ENCODE results near the gene SH2B3. TPM values are rescaled to one million over a fixed set of nuclear protein-coding genes. Genes with fewer than 3 reads are reported as not detected.

SH2B3 gene
- total RNA-seq, 1 donor from 2014 or later = 7.6 TPM

DNA sequence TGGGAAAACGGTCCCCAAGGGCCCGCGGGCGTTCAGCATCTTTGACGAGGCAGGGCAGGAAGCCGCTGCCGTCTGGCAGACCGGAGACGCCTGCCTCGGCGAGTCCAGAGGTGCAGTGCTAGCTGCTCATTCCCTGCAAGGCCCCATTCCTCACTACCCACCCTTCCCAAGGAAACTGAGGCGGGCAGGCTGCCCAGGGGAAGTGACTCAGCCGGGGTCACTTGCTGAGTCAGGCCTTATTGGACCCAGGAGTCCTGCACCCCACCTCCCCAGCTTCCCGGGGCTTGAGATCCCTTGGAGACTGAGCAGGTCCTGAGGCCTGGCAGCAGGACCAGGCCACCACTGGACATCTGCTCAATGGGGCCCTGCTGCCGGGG lies 3.7 kb downstream of the SH2B3 start:
- DNase-seq = no peak

DNA sequence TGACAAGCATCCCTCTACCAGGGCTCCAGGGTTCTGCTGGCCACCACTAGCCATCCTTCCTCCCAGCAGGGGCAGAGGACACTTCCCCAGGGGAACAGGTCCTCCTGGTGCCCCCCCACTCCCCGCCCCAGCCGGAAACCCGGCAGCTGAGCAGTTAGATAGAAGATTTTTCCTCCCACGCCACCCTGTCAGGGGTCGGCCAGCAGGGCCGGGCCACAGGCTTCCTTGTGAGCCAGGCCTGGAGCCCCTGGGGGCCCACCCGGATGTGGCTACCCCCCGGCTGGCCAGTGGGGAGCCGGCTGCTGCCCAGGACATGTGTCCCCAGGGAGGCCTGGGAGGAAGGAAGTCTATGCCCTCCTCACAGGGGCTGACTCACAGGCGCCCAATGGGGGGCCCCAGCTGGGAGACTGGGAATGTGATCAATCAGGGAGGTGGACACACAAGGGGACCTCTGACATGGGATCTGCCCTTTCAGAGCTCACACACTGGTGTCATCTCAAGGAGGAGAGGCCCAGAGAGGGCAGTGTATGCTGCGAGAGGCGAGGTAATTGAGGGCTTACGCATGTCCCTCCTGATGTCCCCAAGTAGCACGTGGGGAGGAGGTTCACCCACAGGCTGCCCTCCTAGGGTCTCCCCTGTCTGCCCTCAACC lies 4.2 kb downstream of the SH2B3 start:
- DNase-seq = no peak

DNA sequence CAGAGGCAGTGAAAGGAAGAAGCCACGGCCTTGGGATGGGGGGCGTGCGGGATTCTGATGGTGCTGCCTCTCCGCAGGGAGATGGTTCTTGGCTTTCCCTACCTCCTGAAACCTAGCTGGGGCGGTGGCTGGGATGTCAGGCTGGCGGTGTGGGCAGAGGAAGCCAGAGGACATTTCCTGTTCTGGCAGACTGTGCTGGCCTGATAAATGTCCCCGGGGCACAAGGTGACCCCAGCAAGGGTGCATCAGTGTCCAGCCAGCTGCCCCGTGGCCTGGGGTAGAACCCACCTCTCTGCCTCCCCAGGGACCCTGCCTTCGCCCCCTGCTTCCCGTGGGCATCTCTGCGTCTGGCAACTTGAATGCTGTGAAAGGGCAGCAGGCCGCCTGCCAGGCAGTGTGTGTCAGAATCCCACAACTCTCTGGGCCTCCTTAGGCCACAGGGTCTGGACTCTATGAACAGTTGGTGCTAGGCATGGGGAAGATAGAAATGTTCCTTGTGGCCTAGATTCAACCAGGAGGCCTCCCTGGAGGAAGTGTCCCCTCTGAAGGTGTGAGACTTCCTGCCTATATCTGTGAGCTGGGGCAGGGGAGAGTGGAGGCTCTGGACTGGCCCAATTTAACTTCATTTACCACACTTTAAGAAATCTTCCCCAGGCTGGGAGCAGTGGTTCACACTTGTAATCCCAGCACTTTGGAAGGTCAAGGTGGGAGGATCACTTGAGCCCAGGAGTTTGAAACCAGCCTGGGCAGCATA lies 4.9 kb downstream of the SH2B3 start:
- DNase-seq = no peak

DNA sequence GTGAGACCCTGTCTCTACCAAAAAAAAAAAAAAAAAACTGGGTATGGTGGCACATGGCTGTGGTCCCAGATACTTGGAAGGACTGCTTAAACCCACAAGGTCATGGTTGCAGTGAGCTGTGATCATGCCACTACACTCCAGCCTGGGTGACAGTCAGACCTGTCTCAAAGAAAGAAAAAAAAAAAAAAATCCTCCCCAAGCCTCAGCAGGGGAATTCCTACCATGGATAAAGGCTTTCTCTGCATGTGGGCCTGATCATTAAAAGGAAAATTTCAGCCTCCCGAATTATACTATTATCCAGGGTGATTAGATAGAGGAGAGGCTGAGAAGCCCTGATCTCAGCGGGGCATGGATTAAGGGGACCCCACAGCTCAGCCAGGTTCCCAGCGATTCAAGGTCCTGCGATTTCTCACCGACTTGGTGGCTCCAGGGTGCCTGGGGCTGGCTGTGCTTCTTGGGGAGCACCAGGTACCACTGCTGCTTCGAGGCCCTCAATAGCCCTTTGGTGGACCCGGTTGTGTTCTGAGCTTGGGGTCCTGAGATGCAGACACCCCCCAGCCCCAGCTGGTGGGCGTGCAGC lies 5.6 kb downstream of the SH2B3 start:
- no peak for DNase-seq

DNA sequence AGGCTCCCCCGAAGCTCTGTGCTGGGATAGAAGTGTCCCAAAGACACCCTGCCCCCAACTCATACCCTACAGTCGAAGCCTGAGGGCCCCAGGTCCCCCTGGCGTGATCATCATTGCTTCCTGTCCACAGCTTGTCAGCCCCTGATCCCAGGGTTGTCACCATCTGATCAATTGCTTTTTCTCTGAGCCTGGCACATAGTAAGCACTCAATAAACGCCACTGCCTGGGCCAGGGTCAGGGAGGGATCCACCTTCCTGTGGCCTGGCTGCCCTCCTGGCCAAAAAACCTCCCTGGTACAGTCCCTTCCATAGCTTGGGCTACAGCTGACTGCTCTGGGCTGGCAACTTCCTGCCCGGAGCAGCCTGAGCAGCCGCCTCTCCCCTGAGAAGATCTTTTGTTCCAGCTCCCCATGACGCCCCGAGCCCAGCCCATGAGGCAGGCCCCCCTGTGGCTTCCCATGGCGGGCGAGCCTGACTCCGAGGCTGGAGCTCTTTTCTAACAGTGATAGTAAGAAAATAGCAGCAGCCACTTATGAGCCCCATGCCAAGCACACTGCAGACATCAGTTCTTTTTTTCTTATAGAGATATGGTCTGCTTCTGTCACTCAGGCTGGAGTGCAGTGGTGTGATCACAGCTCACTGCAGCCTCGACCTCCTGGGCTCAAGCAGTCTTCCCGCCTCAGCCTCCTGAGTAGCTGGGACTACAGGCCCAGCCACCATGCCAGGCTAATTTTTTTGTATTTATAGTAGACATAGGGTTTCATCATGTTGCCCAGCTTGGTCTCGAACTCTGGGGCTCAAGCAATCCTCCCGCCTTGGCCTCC lies 6.5 kb downstream of the SH2B3 start:
- no peak for DNase-seq

DNA sequence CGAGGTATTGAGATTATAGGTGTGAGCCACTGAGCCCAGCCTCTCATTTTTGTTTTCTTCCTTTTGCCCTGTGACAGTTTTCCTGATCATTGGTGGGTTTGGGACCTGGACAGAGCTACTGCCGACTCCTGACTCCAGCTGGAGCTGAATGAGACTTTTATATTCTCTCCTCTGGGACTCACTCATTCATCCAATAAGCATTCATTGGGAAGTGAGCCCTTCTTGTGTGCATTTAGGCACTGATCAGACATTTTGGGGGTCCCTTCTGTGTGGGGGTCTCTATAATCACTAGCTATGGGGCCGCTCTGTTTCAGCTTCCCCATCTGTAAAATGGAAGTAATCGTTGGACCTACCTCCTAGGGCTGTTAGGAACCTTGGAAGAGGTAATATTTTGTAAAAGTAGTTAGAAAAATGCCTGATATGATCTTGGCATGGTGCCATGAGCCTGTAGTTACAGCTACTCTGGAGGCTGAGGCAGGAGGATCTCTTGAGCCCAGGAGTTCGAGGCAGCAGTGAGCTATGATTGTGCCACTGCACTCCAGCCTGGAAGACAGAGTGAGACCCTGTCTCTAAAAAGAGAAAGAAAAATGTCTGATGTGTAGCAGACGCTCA lies 7.2 kb downstream of the SH2B3 start:
- no peak for DNase-seq

DNA sequence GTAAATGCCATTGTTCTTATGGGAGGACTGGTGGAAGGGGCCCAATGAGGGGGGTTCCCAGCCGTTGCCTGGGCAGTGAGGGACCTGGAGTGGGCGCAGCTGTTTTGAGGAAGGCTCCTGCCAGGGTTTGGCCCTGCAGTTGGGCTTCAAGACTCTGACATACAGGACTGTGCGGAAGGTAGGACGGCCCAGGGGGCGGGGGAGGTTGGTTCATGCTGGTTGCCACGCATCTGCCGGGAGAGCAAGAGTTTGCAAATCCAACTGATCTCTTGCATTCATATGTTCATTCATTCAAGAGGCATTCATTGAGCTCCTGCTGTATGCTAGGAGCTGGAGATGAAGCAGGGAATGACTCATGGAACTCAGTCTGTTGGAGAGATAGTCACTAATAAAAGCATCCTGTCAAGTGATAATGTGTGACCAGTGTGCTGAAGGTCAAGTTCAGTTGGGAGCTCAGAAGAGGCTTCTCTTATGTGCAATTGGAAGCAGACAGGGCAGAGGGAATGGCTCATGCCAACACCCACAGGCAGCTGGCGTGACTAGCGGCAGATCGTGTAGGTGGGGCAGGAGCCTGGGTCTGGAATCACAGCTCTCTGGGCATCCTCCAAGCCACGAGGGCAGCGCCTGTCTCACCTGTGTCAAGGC lies 7.8 kb downstream of the SH2B3 start:
- no peak for DNase-seq

DNA sequence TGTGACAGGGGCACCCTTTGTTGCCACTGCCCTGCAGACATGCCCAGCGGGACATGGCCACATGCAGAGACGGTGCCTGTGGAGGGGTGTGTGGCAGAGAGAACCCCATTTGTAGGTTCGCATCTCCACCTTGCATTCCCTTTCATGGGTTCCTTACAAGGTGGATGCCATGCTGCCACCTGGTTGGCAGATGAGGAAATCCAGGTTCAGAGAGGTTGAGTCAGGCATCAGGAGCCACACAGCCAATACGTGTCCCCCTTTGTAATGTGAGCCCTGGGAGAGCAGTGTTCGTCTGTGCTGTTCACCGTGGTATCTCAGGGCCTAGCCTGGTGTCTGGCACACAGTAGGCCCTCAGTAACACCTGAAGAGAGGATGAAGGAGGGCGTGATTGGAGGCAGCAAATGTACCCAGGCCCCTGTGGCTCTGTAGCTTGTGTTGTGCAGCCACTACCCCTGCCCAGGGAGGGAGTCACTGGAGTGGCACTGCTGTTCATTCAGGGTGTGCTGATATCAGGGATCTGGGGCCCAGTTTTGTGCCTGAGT lies 9.1 kb downstream of the SH2B3 start:
- DNase-seq = no peak

DNA sequence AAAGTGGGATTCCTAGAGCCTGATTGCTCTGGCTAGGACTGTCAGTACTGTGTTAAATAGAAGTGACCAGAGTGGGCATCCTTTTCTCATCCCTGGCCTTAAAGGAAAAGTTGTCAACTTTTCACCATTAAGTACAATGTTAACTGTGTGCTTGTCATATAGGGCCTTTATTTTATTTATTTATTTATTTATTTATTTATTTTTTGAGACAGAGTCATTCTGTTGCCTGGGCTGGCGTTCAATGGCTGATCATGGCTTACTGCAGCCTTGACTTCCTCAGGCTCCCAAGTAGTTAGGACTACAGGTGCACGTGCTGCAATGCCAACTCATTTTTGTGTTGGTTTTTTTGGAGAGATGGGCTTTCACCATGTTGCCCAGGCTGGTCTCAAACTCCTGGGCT lies 11.6 kb downstream of the SH2B3 start:
- DNase-seq = no peak

DNA sequence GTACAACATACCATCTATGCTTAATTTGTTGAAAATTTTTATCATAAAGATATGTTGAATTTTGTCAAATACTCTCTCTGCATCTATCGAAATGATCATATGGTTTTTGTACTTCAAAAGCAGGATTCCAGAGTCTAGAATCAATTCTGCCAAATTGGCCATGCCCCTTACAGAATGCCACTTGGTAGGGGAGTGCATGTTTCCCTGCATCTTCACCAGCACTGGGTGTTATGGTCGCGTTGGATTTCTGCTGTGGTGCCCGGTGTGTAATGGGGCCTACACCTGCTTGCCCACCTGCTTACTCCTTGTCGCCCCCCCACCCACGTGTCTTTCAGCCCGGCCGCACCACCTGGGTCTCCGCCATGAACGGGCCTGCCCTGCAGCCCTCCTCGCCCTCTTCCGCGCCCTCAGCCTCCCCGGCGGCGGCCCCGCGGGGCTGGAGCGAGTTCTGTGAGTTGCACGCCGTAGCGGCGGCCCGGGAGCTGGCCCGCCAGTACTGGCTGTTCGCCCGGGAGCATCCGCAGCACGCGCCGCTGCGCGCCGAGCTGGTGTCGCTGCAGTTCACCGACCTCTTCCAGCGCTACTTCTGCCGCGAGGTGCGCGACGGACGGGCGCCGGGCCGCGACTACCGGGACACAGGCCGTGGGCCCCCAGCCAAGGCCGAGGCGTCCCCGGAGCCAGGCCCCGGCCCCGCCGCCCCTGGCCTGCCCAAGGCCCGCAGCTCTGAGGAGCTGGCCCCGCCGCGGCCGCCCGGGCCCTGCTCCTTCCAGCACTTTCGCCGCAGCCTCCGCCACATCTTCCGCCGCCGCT lies 12.3 kb downstream of the SH2B3 start:
- DNase-seq = no peak

DNA sequence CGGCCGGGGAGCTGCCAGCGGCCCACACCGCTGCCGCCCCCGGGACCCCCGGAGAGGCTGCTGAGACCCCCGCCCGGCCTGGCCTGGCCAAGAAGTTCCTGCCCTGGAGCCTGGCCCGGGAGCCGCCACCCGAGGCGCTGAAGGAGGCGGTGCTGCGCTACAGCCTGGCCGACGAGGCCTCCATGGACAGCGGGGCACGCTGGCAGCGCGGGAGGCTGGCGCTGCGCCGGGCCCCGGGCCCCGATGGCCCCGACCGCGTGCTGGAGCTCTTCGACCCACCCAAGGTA lies 12.8 kb downstream of the SH2B3 start:
- no peak for DNase-seq

DNA sequence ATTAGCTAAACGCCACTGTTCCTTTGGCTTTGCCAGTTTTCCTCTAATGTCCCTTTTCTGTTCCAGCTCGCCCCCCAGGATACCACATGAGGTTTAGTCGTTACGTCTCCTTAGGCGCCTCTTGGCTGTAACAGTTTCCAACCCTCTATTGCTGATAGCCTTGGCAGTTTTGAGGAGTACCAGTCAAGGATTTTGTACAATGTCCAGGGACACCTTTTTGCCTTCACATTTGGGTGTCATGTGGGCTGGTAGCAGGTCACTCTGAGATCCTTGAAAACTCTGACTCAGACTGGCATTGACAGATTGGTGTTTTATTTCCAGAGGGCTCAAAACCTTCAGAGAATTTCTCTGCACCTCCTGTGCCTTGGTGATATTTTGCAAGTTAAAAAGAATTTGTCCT lies 14.1 kb downstream of the SH2B3 start:
- DNase-seq = no peak

DNA sequence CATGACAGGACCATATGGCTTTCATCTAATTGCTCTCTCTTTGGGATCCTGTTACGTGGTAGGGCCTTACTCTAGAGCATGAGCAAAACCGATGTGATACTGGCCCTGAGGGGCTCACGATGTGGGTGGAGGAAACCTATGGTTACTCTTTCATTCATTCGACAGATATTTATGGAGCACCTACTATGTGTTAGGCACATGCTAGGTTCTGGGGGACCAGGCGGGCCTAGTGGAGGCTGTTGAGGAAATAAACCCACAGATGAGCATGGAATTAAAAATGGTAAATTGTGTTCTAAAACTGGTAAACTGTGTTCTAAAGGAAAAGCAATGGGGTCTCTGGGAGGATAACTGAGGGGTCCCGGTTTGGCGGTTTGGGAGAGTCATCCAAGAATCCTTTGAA lies 14.8 kb downstream of the SH2B3 start:
- DNase-seq = no peak

DNA sequence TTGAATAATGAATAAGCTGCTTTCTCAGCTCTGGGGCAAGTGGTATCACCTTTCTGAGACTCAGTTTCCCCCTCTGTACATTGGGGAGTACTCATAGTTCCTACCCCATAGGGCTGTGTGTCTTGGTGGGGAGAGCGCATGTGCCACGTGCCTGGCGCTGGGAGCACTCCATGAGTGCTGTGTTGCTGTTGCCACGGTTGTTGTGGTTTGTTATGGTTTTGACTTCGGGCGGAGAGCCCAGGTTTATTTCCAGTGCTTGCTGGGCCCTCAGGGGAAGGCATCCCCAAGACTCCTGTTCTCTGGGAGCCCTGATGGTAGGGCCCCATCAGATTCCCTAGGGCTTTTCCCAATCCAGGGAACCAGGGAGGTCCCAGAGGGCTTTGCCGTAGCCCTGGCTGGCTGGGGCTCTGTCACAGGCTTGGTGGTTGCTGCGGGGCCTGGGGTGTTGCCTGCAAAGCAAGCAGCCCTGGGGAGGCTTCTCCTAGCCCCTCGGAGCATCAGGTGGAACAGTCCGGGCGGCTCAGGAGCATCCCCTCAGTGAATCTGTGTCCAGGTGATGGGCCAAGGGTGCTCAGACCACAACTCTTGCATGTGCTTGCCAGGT lies 18.6 kb downstream of the SH2B3 start:
- no peak for DNase-seq

DNA sequence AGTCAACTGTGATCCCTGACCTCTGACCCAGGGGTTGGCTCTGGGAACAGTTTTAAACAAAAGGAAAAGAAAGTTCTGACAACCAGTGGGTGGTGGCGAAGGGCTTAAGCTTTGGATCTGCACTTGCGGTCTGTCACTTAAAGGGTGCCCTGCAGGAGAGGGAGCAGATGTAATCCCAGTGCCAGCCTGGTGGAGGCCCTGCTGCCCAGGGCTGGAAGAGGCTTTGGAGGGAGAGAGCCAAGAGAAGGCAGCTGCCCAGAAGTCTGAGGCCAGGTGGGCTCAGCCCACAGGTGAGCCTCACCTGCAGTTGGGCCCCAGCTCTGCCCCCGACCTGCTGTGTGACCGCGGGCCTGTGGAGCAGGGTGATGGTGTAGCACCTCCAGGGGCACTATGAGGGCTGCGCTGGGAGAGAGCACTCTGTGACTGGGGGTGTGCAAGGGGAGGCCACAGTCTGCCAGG lies 19.1 kb downstream of the SH2B3 start:
- DNase-seq = no peak

DNA sequence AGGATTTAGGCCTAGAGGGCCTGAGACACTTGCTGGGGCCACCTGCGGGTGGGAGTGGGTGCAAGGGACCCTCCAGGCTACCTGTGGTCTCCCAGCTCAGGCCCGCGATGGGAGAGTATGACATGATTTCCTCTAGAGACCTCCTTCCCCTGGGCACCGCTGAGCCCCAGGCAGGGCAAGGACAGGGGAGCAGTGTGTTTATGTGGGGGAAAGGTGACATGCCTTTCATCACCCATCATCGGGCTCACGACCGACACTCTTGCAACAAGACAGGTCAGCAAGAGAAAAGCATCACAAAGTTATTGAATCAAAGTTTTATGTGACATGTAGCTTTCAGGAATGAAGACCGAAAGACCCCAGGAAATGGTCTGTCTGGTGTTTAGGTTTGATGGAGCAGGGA lies 19.9 kb downstream of the SH2B3 start:
- no peak for DNase-seq

DNA sequence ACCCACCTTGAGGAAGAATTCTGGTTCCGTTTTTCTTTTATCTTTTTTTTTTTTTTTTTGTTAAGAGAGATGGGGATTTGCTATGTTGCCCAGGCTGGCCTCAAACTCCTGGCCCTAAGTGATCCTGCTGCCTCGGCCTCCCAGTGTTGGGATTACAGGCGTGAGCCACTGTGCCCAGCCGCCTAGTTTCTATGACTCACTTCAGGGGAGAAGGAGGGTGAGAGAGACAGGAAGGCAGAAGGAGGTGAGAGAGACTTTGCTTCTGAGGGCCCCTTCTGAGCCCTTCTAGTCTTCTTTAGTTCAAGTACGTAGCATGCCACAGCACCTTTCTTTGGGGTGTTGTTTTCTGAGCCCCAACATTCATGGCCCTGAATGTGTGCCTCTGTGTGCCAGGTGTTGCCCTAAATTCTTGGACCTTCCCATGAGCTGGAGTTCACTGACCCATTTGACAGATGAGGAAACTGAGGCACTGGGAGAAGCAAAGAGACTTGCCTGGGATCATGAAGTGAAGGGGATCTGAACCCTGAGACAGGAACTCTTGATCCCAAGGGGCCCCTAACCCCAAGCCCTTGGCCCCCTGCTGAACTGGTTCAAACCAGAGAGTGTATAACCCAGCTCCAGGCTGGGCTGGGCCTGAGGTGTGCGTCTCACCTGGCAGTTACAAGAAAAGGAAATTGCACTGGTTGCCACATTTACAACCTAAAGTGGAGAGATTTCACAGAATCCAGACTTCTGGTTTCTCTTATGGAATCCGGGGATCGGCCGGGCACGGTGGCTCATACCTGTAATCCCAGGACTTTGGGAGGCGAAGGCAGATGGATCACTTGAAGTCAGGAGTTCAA lies 20.8 kb downstream of the SH2B3 start:
- DNase-seq = no peak

DNA sequence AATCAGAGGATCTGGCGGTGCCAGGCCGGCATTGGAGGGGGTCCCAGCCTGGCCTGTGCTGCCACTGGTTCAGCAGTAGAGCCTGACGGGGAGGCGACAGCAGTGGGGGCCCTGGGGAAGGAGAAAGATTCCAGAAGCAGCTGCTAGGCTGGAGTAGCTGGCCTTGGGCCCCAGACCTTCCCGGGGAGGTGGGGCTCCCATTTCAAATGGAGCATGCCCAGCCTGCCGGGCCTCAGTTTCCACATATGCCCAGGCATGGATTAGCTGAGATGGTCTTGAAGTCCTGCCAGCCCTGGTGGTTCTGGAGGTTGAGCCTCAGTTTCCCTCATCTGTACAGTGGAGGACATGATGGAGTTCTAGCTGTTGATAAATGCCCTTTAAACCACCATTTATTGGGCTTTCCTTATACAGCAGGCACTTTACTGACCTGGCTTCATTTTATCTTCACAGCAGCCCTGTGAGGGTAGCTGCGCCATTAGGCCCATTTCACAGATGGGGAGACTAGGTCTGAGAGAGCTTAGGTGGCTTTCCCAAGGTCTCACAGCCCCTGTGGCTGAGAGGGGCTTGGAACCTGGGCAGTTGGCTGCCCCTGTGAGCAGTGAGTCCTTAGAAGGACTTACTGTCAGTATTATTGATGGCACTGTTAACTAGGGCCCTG lies 21.8 kb downstream of the SH2B3 start:
- DNase-seq = no peak
